ENCODE measurements around the gene PRDM7. TPM values are rescaled to one million over a fixed set of nuclear protein-coding genes. Genes with fewer than 3 reads are reported as not detected.
"Not testable (repeated sequence)": the region's sequence is repeated elsewhere in the genome, so short reads cannot be mapped to it uniquely, and the experiment has no call there.

Gene PRDM7
- total RNA-seq, 1 donor from 2014 or later: not detected

DNA sequence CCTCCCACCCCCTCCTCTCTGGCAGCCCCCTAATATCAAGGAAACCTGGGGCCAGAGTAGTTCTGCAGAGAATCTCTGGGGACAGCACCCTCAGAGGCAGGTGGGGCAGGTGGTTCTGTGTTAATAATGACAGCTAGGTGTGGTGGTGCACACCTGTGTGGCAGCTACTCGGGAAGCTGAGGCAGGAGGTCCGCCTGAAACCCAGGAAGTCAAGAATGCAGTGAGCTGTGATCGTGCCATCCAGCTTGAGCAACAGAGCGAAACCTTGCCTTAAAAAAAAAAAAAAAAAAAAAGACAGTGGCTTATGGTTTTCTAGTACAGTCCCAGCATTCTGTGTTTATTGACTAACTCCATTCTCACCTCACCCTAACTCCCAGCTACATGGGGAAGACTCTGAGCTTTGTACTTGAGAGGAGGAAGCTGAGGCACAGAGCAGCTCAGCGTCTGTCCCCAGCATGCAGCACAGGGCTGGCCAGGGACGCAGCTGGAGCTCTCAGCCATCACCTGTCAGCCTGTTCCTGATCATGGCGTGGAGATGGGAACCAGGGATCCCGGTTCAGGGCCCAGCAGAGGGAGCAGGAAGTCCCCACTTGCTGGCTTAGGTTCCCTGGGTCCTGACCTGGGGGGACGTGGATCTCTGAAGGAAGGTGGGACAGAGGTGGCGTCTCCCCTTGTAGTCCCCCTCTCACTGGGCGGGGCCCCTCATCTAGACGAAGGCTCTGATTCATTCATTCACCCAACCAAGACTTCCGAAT, 64.0 kb downstream of the PRDM7 start:
- Mint-ChIP-seq H3K36me3 (ENCODE audit: low read depth) (no peaks in the 10 kb centered on the region), H3K4me3 (ENCODE audit: low read depth) (no peak overlapping the region), H3K27me3 (ENCODE audit: low read depth) (peaks cover 16% of the 10 kb centered on the region), H3K27ac (no peak overlapping the region), H3K4me1 (ENCODE audit: low read depth) (peaks cover 10% of the 10 kb centered on the region), H3K9me3 (no peaks in the 10 kb centered on the region)
- DNase-seq (ENCODE audit: low spot score): no peak
- intact Hi-C loops (cut with micrococcal nuclease): no loop called here

DNA sequence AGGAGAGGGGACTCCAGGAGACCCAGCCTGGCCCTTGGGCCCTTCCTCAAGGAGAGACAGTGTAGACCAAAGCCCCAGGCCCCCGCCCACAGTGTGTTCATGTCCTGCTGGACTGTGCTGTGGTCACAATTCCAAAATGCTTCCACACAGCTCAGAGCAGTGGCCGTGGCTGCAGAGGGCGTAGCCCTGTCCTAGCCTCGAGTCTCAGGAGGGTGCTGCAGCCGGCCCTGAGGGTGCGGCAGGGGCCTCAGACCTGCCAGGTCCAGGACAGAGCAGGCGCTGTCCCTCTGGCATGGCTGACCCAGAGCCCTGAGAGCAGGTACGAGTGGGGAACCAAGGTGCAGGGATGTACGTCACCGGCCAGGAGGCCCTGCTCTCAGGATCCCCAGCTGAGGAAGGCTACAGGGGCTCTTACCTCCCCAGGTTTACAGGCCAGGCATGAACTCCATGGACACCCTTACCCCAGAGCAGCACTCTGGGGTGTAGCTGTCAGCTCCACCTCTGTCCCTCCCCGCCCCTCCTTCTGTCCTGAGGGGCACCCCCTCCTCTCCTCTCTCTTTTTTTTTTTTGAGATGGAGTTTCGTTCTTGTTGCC, 65.1 kb downstream of the PRDM7 start:
- Mint-ChIP-seq H3K27ac (no peak overlapping the region), H3K9me3 (no peaks in the 10 kb centered on the region), H3K36me3 (ENCODE audit: low read depth) (no peaks in the 10 kb centered on the region), H3K4me3 (ENCODE audit: low read depth) (no peak overlapping the region), H3K4me1 (ENCODE audit: low read depth) (peaks cover 10% of the 10 kb centered on the region), H3K27me3 (ENCODE audit: low read depth) (peaks cover 8% of the 10 kb centered on the region)
- intact Hi-C loops (cut with micrococcal nuclease): no loop called here
- no peak for DNase-seq (ENCODE audit: low spot score)

DNA sequence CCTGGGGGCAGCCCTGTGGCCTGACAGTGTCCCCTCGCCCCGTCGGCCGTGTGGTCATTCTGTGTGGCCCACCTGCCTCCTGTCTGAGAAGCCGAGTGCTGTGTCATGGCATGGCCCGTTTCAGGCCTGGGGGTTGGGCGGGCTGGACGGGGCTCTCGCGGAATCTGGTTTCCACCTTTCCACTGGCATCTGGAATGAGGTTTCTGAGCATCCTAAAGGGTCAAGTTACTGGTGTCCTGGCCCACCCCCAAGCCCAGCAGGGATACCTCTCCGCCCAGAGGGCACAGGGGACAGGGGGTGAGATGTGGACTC, 65.7 kb downstream of the PRDM7 start:
- H3K4me1 Mint-ChIP-seq (ENCODE audit: low read depth): peaks cover 10% of the 10 kb centered on the region
- H3K27ac Mint-ChIP-seq: no peak overlapping the region
- no peaks in the 10 kb centered on the region for H3K36me3 Mint-ChIP-seq (ENCODE audit: low read depth)
- no peaks in the 10 kb centered on the region for H3K9me3 Mint-ChIP-seq
- intact Hi-C loops (cut with micrococcal nuclease): no loop called here
- H3K4me3 Mint-ChIP-seq (ENCODE audit: low read depth): no peak overlapping the region
- H3K27me3 Mint-ChIP-seq (ENCODE audit: low read depth): peaks cover 7% of the 10 kb centered on the region
- no peak for DNase-seq (ENCODE audit: low spot score)

DNA sequence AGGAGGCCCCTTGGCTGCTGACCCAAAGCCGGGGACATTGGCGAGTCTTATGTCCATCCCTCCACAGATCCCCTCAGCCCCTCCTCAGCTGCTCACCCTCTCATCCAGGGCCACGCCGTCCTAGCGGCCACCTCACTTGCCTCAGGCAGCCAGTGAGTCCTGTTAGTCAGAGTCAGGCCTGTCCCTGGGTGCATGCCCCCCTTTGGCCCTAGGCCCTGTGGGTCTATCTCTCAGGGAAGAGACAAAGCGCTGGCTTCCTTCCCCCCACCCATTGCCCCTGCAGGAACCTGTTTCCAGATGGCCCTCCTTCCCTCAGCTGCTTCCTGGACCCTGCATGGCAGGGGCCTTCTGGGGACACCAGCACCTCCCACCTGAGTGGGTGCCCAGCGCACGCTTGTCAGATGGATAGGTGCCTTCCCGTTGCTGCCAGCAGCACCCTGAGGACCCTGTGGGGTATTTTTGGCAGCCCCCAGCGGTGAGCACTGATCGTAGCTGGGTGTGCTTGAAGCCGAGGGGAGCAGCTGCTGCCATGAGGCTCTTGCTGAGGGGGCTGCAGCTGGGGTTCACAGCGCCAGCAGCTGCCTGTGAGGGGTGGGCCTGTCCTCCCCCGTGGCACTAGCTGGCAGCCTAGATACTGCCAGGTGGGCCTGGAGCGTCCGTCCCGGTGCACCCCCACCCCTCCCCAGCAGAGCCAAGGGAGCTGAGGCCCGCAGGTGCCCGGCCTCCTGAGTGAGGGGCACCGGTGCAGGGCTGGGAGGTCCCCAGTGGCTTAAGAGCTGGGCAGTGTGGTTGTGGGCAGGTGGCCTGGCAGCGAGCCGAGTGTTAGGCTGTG, 66.2 kb downstream of the PRDM7 start:
- Mint-ChIP-seq H3K27ac (no peak overlapping the region), H3K4me3 (ENCODE audit: low read depth) (no peak overlapping the region), H3K36me3 (ENCODE audit: low read depth) (no peaks in the 10 kb centered on the region), H3K4me1 (ENCODE audit: low read depth) (peaks cover 10% of the 10 kb centered on the region), H3K9me3 (no peaks in the 10 kb centered on the region), H3K27me3 (ENCODE audit: low read depth) (peaks cover 6% of the 10 kb centered on the region)
- DNase-seq (ENCODE audit: low spot score): no peak
- intact Hi-C loops (cut with micrococcal nuclease): no loop called here

DNA sequence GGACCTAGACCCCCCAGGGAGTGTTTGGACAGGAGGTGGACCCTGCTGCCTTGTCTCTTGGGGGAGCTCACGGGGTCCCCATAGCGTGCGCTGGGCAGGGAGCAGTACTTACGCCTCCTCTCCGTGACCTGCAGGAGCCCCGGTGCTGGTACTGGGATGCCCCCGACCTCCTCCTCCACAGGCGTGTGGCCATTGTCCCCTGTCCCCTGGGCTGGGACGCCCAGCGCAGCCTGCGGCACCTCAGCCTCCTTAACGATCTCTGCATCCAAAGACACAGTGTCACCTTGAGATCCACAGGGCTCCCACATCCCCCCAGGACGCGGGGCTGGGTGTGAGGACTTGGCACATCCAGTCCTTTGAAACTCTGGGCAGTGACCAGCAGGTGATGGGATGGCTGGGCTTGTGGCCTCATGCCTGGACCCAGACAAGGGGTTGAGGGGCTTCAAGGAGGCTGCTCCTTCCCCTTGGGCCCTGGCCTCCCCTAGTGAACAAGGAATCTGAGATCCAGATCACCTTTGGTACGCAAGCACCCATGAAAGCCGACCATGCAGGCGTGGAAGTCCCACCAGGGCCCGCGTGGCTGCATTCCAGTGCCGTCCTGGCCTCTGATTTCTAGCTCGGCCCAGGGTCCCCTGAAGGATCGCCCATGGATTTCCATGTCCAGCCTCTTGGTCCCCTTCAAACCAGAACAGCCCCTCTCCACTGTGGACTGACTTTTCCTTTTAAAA, 67.8 kb downstream of the PRDM7 start:
- Mint-ChIP-seq H3K27ac (no peak overlapping the region), H3K9me3 (no peaks in the 10 kb centered on the region), H3K27me3 (ENCODE audit: low read depth) (no peaks in the 10 kb centered on the region), H3K4me1 (ENCODE audit: low read depth) (peaks cover 10% of the 10 kb centered on the region), H3K36me3 (ENCODE audit: low read depth) (no peaks in the 10 kb centered on the region), H3K4me3 (ENCODE audit: low read depth) (peak overlapping the region; percentile 39)
- no peak for DNase-seq (ENCODE audit: low spot score)
- intact Hi-C loops (cut with micrococcal nuclease): no loop called here

DNA sequence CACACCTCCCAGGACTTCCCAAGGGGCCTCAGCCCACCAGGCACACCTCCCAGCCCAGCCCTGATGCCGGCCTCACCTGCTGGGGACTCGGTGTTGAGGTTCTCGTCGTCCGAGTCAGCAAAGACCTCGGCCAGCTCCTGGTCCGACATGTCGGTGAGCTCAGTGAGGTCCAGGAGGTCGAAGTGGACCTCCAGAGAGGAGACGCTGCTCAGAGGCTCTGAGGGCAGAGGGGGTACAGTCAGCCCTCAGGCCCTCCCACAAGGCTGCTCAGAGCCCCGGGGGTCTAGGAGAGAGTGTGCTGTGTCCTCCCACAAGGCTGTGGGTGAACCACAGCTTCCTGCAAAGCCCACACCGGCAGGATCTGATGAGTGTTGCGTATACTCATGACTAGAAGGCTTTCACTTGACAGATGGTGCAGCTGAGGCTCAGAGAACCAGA, 68.4 kb downstream of the PRDM7 start:
- no peak overlapping the region for H3K27ac Mint-ChIP-seq
- no peaks in the 10 kb centered on the region for H3K36me3 Mint-ChIP-seq (ENCODE audit: low read depth)
- peak; percentile 48 for DNase-seq (ENCODE audit: low spot score)
- no peaks in the 10 kb centered on the region for H3K9me3 Mint-ChIP-seq
- peak overlapping the region; percentile 39 for H3K4me3 Mint-ChIP-seq (ENCODE audit: low read depth)
- peaks cover 10% of the 10 kb centered on the region for H3K4me1 Mint-ChIP-seq (ENCODE audit: low read depth)
- no peaks in the 10 kb centered on the region for H3K27me3 Mint-ChIP-seq (ENCODE audit: low read depth)
- intact Hi-C loops (cut with micrococcal nuclease): no loop called here

DNA sequence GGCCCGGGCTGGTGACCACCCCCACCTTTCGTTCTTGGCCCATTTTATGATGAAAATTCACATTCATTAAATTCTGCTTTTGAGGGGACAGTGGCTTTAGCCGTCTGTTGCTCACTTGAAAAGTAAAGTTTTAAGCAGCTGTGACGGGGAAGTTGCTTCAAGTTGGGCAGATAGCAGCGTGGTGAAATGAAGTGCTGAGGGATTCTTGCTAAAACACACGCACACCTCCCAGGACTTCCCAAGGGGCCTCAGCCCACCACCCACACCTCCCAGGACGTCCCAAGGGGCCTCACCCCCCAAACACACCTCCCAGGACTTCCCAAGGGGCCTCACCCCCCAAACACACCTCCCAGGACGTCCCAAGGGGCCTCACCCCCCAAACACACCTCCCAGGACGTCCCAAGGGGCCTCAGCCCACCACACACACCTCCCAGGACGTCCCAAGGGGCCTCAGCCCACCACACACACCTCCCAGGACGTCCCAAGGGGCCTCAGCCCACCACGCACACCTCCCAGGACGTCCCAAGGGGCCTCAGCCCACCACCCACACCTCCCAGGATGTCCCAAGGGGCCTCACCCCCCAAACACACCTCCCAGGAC, 69.4 kb downstream of the PRDM7 start:
- H3K27ac Mint-ChIP-seq; H3K9me3 Mint-ChIP-seq; H3K27me3 Mint-ChIP-seq (ENCODE audit: low read depth); H3K4me3 Mint-ChIP-seq (ENCODE audit: low read depth); H3K36me3 Mint-ChIP-seq (ENCODE audit: low read depth); intact Hi-C loops (cut with micrococcal nuclease); DNase-seq (ENCODE audit: low spot score): not testable (repeated sequence)
- peaks cover 10% of the 10 kb centered on the region for H3K4me1 Mint-ChIP-seq (ENCODE audit: low read depth)

DNA sequence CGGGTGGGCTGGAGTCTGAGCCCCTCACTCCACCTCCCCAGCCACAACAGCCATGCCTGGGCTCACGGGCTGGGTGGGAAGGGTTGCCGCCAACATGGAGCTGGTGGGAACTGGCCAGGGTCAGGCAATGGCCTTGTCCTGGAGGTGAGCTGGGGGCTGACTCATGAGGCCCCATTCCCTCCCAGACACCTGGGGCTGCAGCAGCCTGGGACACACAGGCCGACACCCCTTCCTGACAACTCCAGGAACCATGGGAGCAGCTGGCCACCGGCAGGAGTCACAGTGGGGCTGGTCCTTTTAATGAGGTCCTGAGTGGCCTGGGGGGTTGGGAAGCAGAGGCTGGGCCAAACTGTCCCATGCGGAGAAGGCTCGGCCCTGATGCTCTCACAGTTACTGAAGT, 70.1 kb downstream of the PRDM7 start:
- no peaks in the 10 kb centered on the region for H3K36me3 Mint-ChIP-seq (ENCODE audit: low read depth)

More for the DNA sequence above, 70.1 kb downstream of the PRDM7 start:
- Mint-ChIP-seq H3K9me3 (no peaks in the 10 kb centered on the region), H3K27ac (no peak overlapping the region), H3K27me3 (ENCODE audit: low read depth) (no peaks in the 10 kb centered on the region), H3K4me1 (ENCODE audit: low read depth) (peaks cover 10% of the 10 kb centered on the region), H3K4me3 (ENCODE audit: low read depth) (no peak overlapping the region)
- intact Hi-C loops (cut with micrococcal nuclease): no loop called here
- DNase-seq (ENCODE audit: low spot score): no peak

Other genes with a start within 250 kb of the PRDM7 start
- 1.9 and 2.7 TPM in 2 replicates for gene SPIRE2, start 248.9 kb downstream of the PRDM7 start, total RNA-seq
- gene TCF25, start 203.7 kb downstream of the PRDM7 start, total RNA-seq: 211 and 213 TPM in 2 replicates
- gene MC1R, start 158.5 kb downstream of the PRDM7 start, total RNA-seq: 5.8 and 6.2 TPM in 2 replicates
- 2.9 and 3.7 TPM in 2 replicates for gene TUBB3, start 154.0 kb downstream of the PRDM7 start, total RNA-seq
- 31.5 and 42.3 TPM in 2 replicates for gene DEF8, start 128.6 kb downstream of the PRDM7 start, total RNA-seq
- 0.43 and 0.69 TPM in 2 replicates for gene DBNDD1, start 57.9 kb downstream of the PRDM7 start, total RNA-seq